HG03378 (cell line): ENCODE measurements around the gene SIAH2.
"Not testable (repeated sequence)": the region's sequence is repeated elsewhere in the genome, so short reads cannot be mapped to it uniquely, and the experiment has no call there.

Experiments
- ATAC-seq: cut with Tn5 transposase; IDR thresholded peaks from one replicate; pipeline ENCODE4 v1.9.1; 2021; ENCODE audit warnings: mild to moderate bottlenecking, moderate library complexity; ENCODE audit not compliant: unreplicated experiment

The SIAH2 gene

GRCh38 chr3:150763122-150763840 lies at the start of gene SIAH2:
TSS of gene SIAH2 (minus strand) at chr3:150763169. CDS start at chr3:150762849, 320 bp downstream.
- peak; percentile 43 for ATAC-seq

- ATAC-seq: no peak
Observed at GRCh38 chr3:150811984-150812383, 49.0 kb upstream of the SIAH2 start.

- ATAC-seq: no peak
Observed at GRCh38 chr3:150810641-150811040, 47.7 kb upstream of the SIAH2 start.

GRCh38 chr3:150806185-150806835 lies 43.3 kb upstream of the SIAH2 start:
- ATAC-seq: no peak

GRCh38 chr3:150805354-150805753 lies 42.4 kb upstream of the SIAH2 start:
- ATAC-seq: no peak

- ATAC-seq: no peak
Observed at GRCh38 chr3:150803440-150803985, 40.5 kb upstream of the SIAH2 start.

- ATAC-seq: no peak
Observed at GRCh38 chr3:150800722-150801121, 37.8 kb upstream of the SIAH2 start.

- ATAC-seq: no peak
Observed at GRCh38 chr3:150798122-150798618, 35.2 kb upstream of the SIAH2 start.

- ATAC-seq: no peak
Observed at GRCh38 chr3:150797155-150797554, 34.2 kb upstream of the SIAH2 start.

GRCh38 chr3:150796527-150796926 lies 33.6 kb upstream of the SIAH2 start:
- ATAC-seq: not testable (repeated sequence)

GRCh38 chr3:150793641-150794040 lies 30.7 kb upstream of the SIAH2 start:
- ATAC-seq: no peak

GRCh38 chr3:150790629-150791028 lies 27.7 kb upstream of the SIAH2 start:
- no peak for ATAC-seq

GRCh38 chr3:150789451-150789850 lies 26.5 kb upstream of the SIAH2 start:
- ATAC-seq: no peak

- ATAC-seq: peak; percentile 55
Observed at GRCh38 chr3:150787741-150788370, 24.9 kb upstream of the SIAH2 start.

GRCh38 chr3:150786791-150787190 lies 23.8 kb upstream of the SIAH2 start:
- ATAC-seq: no peak

- no peak for ATAC-seq
Observed at GRCh38 chr3:150784747-150785125, 21.8 kb upstream of the SIAH2 start.

- peak; percentile 69 for ATAC-seq
Observed at GRCh38 chr3:150783920-150784746, 21.2 kb upstream of the SIAH2 start.

GRCh38 chr3:150783316-150783715 lies 20.3 kb upstream of the SIAH2 start:
- ATAC-seq: no peak

GRCh38 chr3:150779402-150779858 lies 16.5 kb upstream of the SIAH2 start:
- ATAC-seq: no peak

GRCh38 chr3:150778793-150779401 lies 15.9 kb upstream of the SIAH2 start:
- ATAC-seq: no peak
